ENCODE data around the gene CAPN3.
"Not testable (repeated sequence)": the region's sequence is repeated elsewhere in the genome, so short reads cannot be mapped to it uniquely, and the experiment has no call there.

Gene CAPN3

DNA sequence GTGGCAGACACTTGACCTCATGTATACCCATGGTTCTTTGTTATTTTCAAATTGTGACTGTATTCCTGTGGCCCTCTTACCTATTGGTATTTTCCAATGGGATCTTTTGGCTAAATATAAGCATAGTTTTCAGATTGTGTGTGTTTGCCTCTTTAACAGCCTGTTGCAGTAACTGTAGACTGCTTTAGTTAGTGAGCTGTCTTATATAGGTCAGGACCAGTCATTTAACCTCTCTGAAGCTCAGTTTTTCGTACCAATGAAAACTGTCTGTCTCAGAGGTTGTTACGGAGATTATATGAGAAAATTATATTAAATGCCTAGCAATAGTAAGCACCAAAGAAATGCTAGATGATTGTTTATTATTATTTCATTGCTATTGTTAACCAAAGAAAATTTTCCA, 29.3 kb upstream of the CAPN3 start:
- TF ChIP-seq, protein P1, sequence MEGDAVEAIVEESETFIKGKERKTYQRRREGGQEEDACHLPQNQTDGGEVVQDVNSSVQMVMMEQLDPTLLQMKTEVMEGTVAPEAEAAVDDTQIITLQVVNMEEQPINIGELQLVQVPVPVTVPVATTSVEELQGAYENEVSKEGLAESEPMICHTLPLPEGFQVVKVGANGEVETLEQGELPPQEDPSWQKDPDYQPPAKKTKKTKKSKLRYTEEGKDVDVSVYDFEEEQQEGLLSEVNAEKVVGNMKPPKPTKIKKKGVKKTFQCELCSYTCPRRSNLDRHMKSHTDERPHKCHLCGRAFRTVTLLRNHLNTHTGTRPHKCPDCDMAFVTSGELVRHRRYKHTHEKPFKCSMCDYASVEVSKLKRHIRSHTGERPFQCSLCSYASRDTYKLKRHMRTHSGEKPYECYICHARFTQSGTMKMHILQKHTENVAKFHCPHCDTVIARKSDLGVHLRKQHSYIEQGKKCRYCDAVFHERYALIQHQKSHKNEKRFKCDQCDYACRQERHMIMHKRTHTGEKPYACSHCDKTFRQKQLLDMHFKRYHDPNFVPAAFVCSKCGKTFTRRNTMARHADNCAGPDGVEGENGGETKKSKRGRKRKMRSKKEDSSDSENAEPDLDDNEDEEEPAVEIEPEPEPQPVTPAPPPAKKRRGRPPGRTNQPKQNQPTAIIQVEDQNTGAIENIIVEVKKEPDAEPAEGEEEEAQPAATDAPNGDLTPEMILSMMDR (IDR thresholded peaks at IDR 0.05), result no peak
- DNase-seq (ENCODE audit: low spot score), result no peak
- no peak overlapping the region for H3K27ac ChIP-seq
- no peak overlapping the region for H3K4me3 ChIP-seq

- TF ChIP-seq, protein P1 (IDR thresholded peaks at IDR 0.05), result no peak
- Histone ChIP-seq H3K27ac (no peak overlapping the region), H3K4me3 (no peak overlapping the region)
- no peak for DNase-seq (ENCODE audit: low spot score)
These were observed 28.1 kb upstream of the CAPN3 start for GRCh38 chr15:42331235-42331634.

- DNase-seq (ENCODE audit: low spot score), result no peak
- Histone ChIP-seq H3K4me3 (no peak overlapping the region), H3K27ac (no peak overlapping the region)
- TF ChIP-seq, protein P1 (IDR thresholded peaks at IDR 0.05), result no peak
These were observed 27.0 kb upstream of the CAPN3 start for GRCh38 chr15:42332331-42332730.

DNA sequence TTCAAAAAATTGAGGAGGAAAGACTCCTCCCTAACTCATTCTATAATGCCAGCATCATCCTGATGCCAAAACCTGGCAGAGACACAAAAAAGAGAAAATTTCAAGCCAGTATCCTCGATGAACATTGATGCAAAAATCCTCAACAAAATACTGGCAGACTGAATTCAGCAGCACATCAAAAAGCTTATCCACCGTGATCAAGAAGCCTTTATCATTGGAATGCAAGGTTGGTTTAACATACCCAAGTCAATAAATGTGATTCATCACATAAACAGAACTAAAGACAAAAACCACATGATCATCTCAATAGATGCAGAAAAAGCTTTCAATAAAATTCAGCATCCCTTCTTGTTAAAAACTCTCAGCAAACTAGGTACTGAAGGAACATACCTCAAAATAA, 24.2 kb upstream of the CAPN3 start:
- Histone ChIP-seq H3K4me3 (no peak overlapping the region), H3K27ac (no peak overlapping the region)
- no peak for DNase-seq (ENCODE audit: low spot score)
- TF ChIP-seq, protein P1 (IDR thresholded peaks at IDR 0.05), result no peak

DNA sequence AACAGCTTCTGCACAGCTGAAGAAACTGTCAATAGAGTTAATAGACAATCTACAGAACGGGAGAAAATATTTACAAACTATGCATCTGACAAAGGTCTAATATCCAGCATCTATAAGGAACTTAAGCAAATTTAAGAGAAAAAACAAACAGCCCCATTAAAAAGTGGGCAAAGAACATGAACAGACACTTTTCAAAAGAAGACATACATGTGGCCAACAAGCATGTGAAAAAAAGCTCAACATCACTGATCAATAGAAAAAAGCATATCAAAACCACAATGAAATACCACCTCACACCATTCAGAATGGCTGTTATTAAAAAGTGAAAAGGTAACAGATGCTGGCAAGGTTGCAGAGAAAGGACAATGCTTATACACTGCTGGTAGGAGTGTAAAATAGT, 22.7 kb upstream of the CAPN3 start:
- not testable (repeated sequence) for H3K4me3 ChIP-seq; DNase-seq (ENCODE audit: low spot score); H3K27ac ChIP-seq

- H3K4me3 ChIP-seq, H3K27ac ChIP-seq: not testable (repeated sequence)
These were observed 22.2 kb upstream of the CAPN3 start for GRCh38 chr15:42337104-42337503.

DNA sequence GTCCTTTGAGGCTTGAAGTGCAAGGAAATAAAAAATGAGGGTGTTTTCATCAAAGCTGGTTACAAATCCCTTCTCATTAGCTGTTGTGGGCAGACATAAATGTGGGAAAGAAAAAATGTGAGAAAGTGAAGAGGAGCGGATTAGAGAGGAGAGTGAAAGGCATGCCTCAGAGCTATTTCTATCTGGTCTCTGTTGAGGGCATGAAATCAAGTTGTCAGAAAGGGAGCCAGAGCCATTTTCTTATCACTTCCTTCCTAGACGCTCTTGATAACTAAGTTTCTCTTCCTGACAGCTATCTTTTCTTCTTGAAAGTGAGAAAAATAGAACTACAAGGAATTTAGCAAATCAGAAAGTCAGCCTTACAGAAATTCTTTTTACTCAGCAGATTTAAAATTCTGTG, 20.8 kb upstream of the CAPN3 start:
- TF ChIP-seq, protein P1 (IDR thresholded peaks at IDR 0.05), result no peak
- Histone ChIP-seq H3K4me3 (no peak overlapping the region), H3K27ac (no peak overlapping the region)
- DNase-seq (ENCODE audit: low spot score), result no peak

More at GRCh38 chr15:42337104-42337503, 22.2 kb upstream of the CAPN3 start:
- DNase-seq (ENCODE audit: low spot score), result not testable (repeated sequence)

DNA sequence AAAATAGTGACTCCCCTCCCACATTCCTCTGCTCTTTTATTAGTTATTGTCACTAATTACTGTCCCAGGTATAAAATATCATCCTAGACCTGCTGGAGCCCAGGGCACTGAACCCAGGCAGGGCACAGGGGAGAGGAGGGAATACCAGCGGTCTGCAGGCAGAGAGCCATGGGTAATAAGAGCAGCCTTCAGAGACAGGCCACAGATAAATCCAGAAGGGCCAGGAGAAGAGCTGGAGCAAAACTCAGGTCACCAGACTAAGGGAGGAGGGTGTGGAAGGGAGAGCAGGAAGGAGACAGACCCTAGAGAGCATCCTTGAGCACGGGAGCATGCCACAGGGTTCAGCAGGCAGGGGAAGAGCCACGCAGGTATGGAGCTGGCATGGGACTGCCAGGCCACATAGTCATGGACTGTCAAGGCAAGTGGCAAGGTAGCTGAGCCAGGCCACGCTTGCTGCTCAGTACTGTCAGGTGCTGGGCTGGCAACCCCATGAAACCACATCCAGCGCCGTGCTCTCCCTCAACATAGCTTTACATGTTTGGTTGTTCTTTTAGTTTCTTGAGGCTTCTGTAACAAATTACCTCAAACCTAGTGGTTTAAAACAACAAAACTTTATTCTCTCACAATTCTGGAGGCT, 15.6 kb upstream of the CAPN3 start:
- DNase-seq (ENCODE audit: low spot score), result no peak
- Histone ChIP-seq H3K27ac (no peak overlapping the region), H3K4me3 (no peak overlapping the region)
- TF ChIP-seq, protein P1 (IDR thresholded peaks at IDR 0.05), result no peak
